Activated gamma-delta T cell (primary cell): Measurements from ENCODE around the gene FAM168A.
A peak's percentile ranks its signal among the peaks of the same experiment; 100 is the strongest.

Experiments used
- DNase-seq: peaks from one replicate; lab custom pipeline; 2025; lab: John Stamatoyannopoulos, UW

FAM168A gene

GRCh38 chr11:73388265-73389133, 209.4 kb downstream of the FAM168A start:
- DNase-seq: no peak

GRCh38 chr11:73387594-73388264, 210.2 kb downstream of the FAM168A start:
- DNase-seq: no peak

GRCh38 chr11:73386546-73386945, 211.4 kb downstream of the FAM168A start:
- no peak for DNase-seq

- DNase-seq: no peak
Measured at GRCh38 chr11:73386016-73386415, 211.9 kb downstream of the FAM168A start.

GRCh38 chr11:73384872-73385689, 212.8 kb downstream of the FAM168A start:
- no peak for DNase-seq

- DNase-seq: no peak
Measured at GRCh38 chr11:73384531-73384871, 213.4 kb downstream of the FAM168A start.

- no peak for DNase-seq
Measured at GRCh38 chr11:73384125-73384441, 213.8 kb downstream of the FAM168A start.

GRCh38 chr11:73383249-73384124, 214.4 kb downstream of the FAM168A start:
- DNase-seq: no peak

GRCh38 chr11:73382747-73383146, 215.2 kb downstream of the FAM168A start:
- no peak for DNase-seq

- DNase-seq: no peak
Measured at GRCh38 chr11:73382183-73382582, 215.7 kb downstream of the FAM168A start.

GRCh38 chr11:73381589-73381988, 216.3 kb downstream of the FAM168A start:
- no peak for DNase-seq

- DNase-seq: no peak
Measured at GRCh38 chr11:73380897-73381410, 217.0 kb downstream of the FAM168A start.

- DNase-seq: no peak
Measured at GRCh38 chr11:73380331-73380730, 217.6 kb downstream of the FAM168A start.

- DNase-seq: no peak
Measured at GRCh38 chr11:73379189-73379880, 218.6 kb downstream of the FAM168A start.

GRCh38 chr11:73376803-73377629, 220.9 kb downstream of the FAM168A start:
- peak; percentile 64 for DNase-seq

- peak; percentile 89 for DNase-seq
Measured at GRCh38 chr11:73376160-73376802, 221.6 kb downstream of the FAM168A start, which contains the start of gene RELT. RELT (plus strand) TSS chr11:73376399; CDS start chr11:73389137, 12,738 bp downstream.

GRCh38 chr11:73375830-73376159, 222.1 kb downstream of the FAM168A start:
- no peak for DNase-seq

- DNase-seq: no peak
Measured at GRCh38 chr11:73374151-73374550, 223.8 kb downstream of the FAM168A start.

- DNase-seq: no peak
Measured at GRCh38 chr11:73372375-73372993, 225.4 kb downstream of the FAM168A start.
